NOMO-1 treated with dmso at 0.1 percent for 144 hours (cell line): Measurements from ENCODE around the gene MAPK1IP1L.
"Not testable (repeated sequence)": the region's sequence is repeated elsewhere in the genome, so short reads cannot be mapped to it uniquely, and the experiment has no call there.

Source experiments
- DNase-seq: peaks from one replicate; lab custom pipeline; 2025; ENCODE audit not compliant: unreplicated experiment; lab: John Stamatoyannopoulos, UW

Gene MAPK1IP1L

DNA sequence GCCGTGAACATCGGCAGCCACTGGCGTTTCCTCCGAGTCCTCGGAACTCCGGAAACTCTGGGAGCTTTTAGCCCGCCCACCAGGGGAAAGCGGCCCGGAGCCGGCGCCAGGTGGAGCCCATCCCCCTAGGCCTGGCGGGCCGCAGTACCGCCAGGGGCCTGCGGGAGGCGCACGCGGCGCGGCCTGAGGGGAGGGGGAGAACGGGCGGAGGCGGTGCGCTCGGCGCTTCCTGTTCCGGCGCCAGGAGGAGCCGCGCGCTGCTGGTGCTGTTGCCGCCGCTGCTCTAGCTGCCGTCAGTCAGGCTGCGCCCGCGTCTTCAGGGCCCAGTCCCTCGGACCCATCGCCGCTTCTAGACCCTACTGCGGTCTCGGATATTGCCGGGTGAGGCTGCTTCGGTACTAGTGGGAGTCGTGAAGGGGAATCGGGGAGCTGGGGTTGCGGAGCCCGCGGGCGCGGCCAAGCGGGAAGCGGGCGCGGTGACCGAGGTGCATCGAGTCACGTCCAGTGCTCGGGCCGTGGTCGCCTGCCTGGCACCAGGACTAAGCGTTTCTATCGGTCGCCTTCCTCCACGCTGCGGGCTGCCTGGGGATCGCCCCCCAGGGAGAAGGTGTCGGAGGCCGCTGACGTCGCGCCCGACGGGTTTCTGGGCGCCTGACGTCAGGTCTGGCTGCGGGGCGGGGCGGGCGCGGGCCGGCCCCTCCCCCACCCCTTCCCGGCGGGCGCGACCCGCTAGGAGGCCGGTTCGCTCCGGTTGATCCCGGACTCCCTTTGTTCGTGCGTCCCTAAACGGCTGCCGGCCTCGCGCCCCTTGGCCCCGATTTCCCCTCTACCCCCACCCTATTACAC, at the start of gene MAPK1IP1L:
MAPK1IP1L (plus strand) TSS at position 225 of the 846 bp plus-strand sequence. CDS start 10,037 bp downstream, outside the sequence.
- DNase-seq = peak; percentile 76

DNA sequence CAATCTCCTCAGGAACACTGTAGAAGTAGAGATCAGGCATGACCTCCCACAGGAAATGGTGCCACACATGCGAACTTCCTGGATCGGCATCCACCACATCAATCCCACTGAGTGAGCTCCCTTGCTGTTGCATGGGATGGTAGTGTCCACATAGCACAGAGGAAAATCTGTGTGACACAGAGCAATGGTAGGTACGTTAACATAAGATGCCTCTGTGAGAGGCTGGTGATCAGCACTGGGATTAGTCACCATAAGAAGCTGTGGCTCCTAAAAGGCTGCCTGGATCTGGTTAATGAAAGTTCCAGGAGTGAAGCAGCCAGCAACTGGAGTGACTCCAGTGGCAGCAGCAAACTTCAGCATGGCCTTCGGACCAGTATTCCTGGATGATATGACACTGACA, 46.4 kb upstream of the MAPK1IP1L start:
- DNase-seq = no peak

DNA sequence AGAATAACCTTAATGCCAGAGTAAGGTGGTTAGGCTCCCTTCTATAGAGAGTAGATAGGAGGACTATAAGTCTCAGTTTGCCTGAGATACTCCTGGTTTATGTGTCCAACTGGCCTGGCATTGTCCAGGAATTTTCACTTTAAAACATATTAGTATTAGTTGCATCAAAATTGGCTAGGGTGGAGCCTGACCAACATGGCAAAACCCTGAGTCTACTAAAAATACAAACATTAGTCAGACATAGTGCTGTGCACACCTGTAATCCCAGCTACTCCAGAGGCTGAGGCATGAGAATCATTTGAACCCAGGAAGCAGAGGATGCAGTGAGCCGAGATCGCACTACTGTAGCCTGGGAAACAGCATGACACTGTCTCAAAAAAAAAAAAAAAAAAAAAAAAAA, 36.4 kb upstream of the MAPK1IP1L start:
- no peak for DNase-seq

DNA sequence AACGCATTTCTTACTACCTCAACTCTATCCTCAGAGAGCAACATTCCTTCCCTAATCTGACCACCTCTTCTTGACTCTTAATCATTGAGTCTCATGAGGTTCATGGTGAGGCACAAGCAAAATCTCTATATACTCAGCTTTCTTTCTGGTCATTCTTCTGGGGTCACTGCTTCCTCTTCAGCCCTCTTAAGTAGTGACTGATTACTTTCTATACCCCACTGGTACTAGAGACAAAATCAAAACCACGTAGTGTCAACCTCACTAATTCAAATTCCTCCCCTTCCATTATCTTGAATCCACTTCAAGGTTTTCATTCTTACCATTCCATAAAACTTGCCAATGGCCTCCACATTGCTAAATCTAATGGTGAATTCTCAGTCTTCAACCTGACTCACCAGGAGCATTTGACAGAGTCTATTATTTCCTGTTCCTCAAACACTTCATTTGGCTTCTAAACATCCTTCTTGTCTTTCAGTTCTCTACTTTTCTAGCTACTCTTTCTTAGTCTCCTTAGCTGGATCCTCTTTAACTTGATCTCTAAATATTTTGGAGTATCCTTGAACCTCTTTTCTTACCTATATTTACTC, 31.4 kb upstream of the MAPK1IP1L start:
- no peak for DNase-seq

GRCh38 chr14:55024365-55024764, 27.1 kb upstream of the MAPK1IP1L start:
- not testable (repeated sequence) for DNase-seq

GRCh38 chr14:55025948-55026347, 25.5 kb upstream of the MAPK1IP1L start:
- DNase-seq = no peak

DNA sequence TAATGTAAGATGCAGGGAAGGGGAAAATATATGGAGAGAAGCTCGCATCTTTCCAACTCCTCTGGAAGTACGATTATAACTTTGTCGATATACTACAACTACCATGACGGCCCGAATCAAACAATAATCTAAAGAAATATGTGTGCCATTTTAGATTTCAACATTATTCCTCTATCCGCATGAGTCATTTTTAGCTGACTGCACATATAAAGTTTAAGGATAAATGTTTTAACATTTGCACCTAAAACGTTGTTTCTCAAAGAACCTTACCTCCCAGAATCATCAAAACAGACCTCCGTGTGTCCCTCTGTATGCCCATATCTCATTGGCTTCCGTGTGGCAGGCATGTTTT, 25.0 kb upstream of the MAPK1IP1L start:
- no peak for DNase-seq

GRCh38 chr14:55026793-55027561, 24.5 kb upstream of the MAPK1IP1L start, which contains the start of the genes SOCS4 and WDHD1:
Gene SOCS4, plus strand, starts transcription at chr14:55027236. Its CDS starts 15,806 bp downstream, at chr14:55043042.
Gene WDHD1, minus strand, starts transcription at chr14:55027099. Its CDS starts 312 bp downstream, at chr14:55026787.
- peak; percentile 92 for DNase-seq

- no peak for DNase-seq
These were observed 23.4 kb upstream of the MAPK1IP1L start for GRCh38 chr14:55028066-55028465.

DNA sequence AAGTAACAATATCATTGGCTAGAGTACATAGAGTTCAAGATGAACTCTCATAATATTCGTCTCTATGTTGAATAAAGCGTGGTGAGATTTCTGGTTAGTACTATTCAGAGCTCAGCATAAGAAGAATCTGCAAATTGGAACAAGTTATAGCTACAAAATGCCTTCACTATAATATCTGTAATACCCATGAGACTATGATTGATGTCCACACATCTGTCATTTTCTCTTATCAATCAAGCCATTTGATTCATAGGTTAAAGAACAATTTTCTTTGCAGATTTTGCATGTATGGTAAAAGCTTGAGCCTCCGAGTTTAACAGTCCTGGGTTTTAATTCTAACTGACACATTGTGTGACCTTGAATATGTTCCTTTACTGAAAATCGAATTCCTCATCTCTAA, 23.0 kb upstream of the MAPK1IP1L start:
- DNase-seq = no peak

DNA sequence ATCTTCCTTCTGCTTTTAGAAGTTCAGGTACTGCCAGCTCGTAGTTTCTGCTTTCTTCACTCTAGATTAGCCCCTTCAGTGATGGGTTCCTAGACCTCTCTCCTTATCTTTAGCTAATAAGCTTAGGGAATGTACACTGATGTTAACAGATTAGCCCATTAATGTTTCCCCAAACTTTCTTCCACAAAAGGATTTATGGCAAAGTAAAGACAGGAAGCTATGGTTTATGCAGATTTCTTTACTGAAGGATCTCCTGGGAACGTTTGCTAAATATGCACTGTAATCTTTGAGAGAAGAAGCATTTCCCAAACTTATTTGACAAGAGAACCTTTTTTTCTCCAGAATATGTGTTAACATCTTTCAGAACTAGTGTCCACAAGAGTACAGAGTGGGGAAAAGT, 20.3 kb upstream of the MAPK1IP1L start:
- no peak for DNase-seq

GRCh38 chr14:55037995-55038394, 13.5 kb upstream of the MAPK1IP1L start:
- DNase-seq = not testable (repeated sequence)

- no peak for DNase-seq
These were observed 12.7 kb upstream of the MAPK1IP1L start for GRCh38 chr14:55038708-55039107.

DNA sequence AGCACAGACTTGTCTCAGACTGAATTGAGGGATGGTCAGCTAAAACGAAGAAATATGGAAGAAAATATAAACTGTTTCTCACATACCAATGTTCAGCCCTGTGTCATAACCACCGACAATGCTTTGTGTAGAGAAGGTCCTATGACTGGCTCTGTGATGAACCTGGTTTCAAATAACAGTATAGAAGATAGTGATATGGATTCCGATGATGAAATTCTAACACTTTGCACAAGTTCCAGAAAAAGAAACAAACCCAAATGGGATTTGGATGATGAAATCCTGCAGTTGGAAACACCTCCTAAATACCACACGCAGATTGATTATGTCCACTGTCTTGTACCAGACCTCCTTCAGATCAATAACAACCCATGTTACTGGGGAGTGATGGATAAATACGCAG, 7.9 kb upstream of the MAPK1IP1L start:
- DNase-seq = no peak

DNA sequence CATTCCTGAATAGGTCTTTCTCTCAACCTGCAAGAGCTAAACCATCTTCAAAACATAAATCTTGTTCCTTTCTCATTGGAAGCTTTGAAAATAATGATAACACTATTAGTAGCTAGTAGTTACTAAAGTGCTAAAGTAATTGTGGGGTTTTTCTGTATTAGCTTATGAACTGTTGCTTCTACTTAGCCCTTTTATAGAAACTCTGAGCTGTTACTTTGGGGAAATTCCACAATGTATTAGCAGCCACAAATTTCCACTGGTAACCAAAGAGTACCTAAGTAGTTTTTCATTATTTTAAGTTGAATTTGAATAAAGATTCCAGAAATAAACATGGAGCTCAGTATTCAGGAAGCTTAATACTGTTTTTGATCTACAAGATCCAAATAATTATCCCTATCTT, 6.4 kb upstream of the MAPK1IP1L start:
- DNase-seq = no peak

DNA sequence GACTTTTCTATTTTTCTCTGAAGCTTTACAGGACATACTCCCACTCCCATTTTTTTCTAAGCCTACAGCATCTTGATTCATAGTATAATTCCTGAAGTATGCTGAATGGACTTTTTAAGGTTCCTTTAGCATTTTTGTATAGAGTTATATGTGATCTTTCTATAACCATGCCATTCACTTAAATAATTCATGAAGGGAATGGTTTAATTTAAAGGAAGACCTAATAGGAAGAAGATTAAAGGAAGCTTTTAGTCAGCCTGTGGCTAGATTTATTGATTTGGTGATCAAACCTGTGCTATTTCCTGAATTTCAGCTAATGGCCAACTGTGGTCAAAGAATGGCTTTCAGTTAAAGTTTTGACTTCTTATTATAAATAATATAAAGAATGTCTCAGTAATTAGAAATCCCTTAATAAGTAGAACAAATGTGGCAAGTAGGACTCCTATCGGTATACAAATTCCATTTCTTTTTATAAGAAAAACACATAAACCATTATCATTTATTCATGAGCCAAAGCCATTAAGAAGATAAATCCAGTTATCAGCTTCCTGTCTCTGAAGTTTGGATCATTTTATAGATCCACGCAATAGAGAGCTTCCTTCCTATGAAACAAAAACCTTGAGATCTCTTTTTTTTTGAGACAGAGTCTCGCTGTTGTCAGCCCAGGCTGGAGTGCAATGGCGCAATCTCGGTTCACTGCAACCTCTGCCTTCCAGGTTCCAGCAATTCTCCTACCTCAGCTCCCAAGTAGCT, 4.0 kb upstream of the MAPK1IP1L start:
- DNase-seq = no peak

- no peak for DNase-seq
These were observed 2.5 kb upstream of the MAPK1IP1L start for GRCh38 chr14:55048900-55049436.

DNA sequence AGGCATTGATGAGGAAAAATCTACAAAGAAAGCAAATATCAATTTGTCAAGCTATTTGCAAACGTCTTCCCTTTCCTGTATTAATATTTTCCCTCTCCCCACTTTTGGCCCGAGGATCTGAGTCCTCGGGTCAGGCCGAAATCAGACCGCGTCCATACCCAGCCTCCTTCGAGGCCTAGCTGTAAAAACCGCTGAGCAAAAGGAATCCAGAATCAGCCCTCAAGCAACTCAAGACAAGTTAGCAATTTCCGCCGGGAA, 353 bp upstream of the MAPK1IP1L start:
- no peak for DNase-seq

DNA sequence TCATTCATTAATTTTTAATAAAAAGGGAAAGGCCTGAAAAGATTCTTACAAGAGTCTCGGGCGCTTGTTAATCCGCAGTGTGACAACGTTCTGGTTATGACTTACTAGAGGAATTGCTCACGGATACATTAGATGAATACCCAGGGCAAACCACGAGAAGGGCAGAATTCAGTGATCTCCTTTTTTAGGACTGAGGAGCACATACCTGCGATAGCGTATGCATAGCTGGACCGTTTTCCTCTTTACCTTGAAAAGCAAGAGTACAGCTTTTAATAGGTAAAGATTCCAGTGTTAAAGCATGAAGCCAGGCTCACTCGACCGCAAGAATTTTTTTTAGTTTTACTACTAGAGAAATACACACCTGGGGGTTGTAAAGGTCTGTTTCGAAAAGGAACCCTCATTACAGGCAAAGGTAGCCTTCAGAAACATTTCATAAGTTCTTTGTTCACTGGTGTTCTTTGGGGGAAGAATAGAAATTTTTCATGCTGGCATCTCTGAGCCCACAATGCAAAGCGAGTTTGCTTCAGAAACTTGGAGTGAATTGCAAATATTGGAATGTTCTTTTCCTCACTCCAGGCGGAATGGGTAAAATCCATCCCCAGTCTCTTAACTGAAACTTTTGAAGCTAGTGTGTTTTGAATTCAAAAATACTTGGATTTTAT, 953 bp downstream of the MAPK1IP1L start:
- DNase-seq = no peak

GRCh38 chr14:55053018-55053417, 1.6 kb downstream of the MAPK1IP1L start:
- DNase-seq = no peak
